B cell (primary cell): ENCODE results near the gene NCOA7. TPM values are rescaled to one million over a fixed set of nuclear protein-coding genes. Genes with fewer than 3 reads are reported as not detected.

Experiments used
- ATAC-seq: fragments of 200-7000 bp; cut with Tn5 transposase; one replicate; pipeline ENCODE4 v1.10.0; 2021; ENCODE audit warnings: low read depth, mild to moderate bottlenecking, moderate number of reproducible peaks, moderate library complexity
- CTCF ChIA-PET: fragments of 350-600 bp; sonication (Branson Sonifier 250); formaldehyde crosslinking; loops from one replicate; lab custom pipeline; 2021; ENCODE audit warnings: antibody characterized with exemption, inconsistent platforms; lab: Charles Lee
- POLR2A ChIA-PET: fragments of 350-600 bp; sonication (Branson Sonifier 250); formaldehyde crosslinking; loops from one replicate; lab custom pipeline; 2021; ENCODE audit warnings: antibody characterized with exemption; lab: Charles Lee
- DNase-seq: peaks from one replicate; pipeline ENCODE4 v3.0.0; 2013
- H2AFZ ChIP-seq: 2 replicates; pipeline ENCODE4 v1.6.1; 2012; ENCODE audit warnings: mild to moderate bottlenecking, low read depth, low read length; ENCODE audit not compliant: insufficient read depth, poor library complexity, severe bottlenecking
- H3K27ac ChIP-seq, 2 donors: 1 replicate in 1 of 2; 2 replicates in 1 of 2; pipeline ENCODE4 v1.5.1; 2012 to 2013; ENCODE audit warnings: low read length in 2 of 2, mild to moderate bottlenecking in 2 of 2, moderate library complexity in 1 of 2
- H3K27me3 ChIP-seq, 4 experiments: fragments of 200-600 bp in 1 of 4; sonication (generic) in 1 of 4; replicated peaks in 1 of 4; 1 replicate in 2 of 4; 2 replicates in 2 of 4; pipeline versions ENCODE4 v1.6.1 to v1.7.0; 2013 to 2016; ENCODE audit warnings: low read length in 3 of 4, mild to moderate bottlenecking in 2 of 4, mixed read lengths in 1 of 4, moderate library complexity in 1 of 4; ENCODE audit not compliant: insufficient read depth in 4 of 4, control insufficient read depth in 3 of 4; ENCODE audit errors: control extremely low read depth in 1 of 4
- H3K36me3 ChIP-seq, 2 experiments: replicated peaks in 1 of 2; 1 replicate in 1 of 2; 2 replicates in 1 of 2; pipeline versions ENCODE4 v1.6.1 to v1.7.1; 2013; ENCODE audit warnings: low read length in 1 of 2; ENCODE audit not compliant: insufficient read depth in 2 of 2, control insufficient read depth in 1 of 2; ENCODE audit errors: control extremely low read depth in 1 of 2, extremely low read depth in 1 of 2
- H3K4me1 ChIP-seq, 2 donors: fragments of 200-600 bp in 1 of 2; sonication (generic) in 1 of 2; 1 replicate in 1 of 2; 2 replicates in 1 of 2; pipeline versions ENCODE4 v1.5.1 to v1.6.1; 2013 to 2017; ENCODE audit warnings: low read length in 2 of 2; ENCODE audit not compliant: control insufficient read depth in 2 of 2, insufficient read depth in 2 of 2
- H3K4me2 ChIP-seq: replicated peaks from 2 replicates; pipeline ENCODE3; 2012; ENCODE audit warnings: mild to moderate bottlenecking, low read depth, low read length; ENCODE audit not compliant: poor library complexity, severe bottlenecking
- H3K4me3 ChIP-seq, 5 experiments: fragments of 200-600 bp in 1 of 5; sonication (generic) in 1 of 5; 1 replicate in 3 of 5; 2 replicates in 2 of 5; pipeline versions ENCODE4 v1.5.1 to v1.7.0; 2011 to 2016; ENCODE audit warnings: low read length in 4 of 5, mild to moderate bottlenecking in 4 of 5, low read depth in 2 of 5, control low read depth in 1 of 5, moderate library complexity in 1 of 5; ENCODE audit not compliant: insufficient read depth in 1 of 5; ENCODE audit errors: control extremely low read depth in 1 of 5, extremely low read depth in 1 of 5
- H3K79me2 ChIP-seq: fragments of 200-600 bp; sonication (generic); one replicate; pipeline ENCODE4 v1.6.0; 2016; ENCODE audit warnings: low read length; ENCODE audit not compliant: control insufficient read depth, insufficient read depth
- H3K9ac ChIP-seq: fragments of 200-600 bp; sonication (generic); 2 replicates; pipeline ENCODE4 v1.6.1; 2017; ENCODE audit warnings: mild to moderate bottlenecking, low read length, moderate library complexity
- H3K9me3 ChIP-seq, 3 donors: one replicate each; pipeline versions ENCODE4 v1.6.1 to v1.7.1; 2013; ENCODE audit warnings: low read length in 2 of 3; ENCODE audit not compliant: control insufficient read depth in 2 of 3, insufficient read depth in 1 of 3; ENCODE audit errors: control extremely low read depth in 1 of 3
- H4K20me1 ChIP-seq: 2 replicates; pipeline ENCODE4 v1.6.0; 2012; ENCODE audit warnings: mild to moderate bottlenecking, low read length; ENCODE audit not compliant: insufficient read depth, control insufficient read depth, poor library complexity, severe bottlenecking
- H3K27ac Mint-ChIP-seq: one replicate; pipeline ENCODE4 v1.8.0; 2021; ENCODE audit warnings: mixed read lengths
- H3K27me3 Mint-ChIP-seq: one replicate; pipeline ENCODE4 v1.8.0; 2021; ENCODE audit warnings: mixed read lengths
- H3K4me1 Mint-ChIP-seq: one replicate; pipeline ENCODE4 v1.8.0; 2021; ENCODE audit warnings: mixed read lengths
- H3K4me3 Mint-ChIP-seq: one replicate; pipeline ENCODE4 v1.8.0; 2021; ENCODE audit warnings: mixed read lengths
- H3K9me3 Mint-ChIP-seq: one replicate; pipeline ENCODE4 v1.8.0; 2022; ENCODE audit warnings: mixed read lengths; ENCODE audit not compliant: insufficient read depth
- EZH2 ChIP-seq: IDR thresholded peaks from 2 replicates; pipeline ENCODE4 v1.6.1; 2012; ENCODE audit warnings: borderline replicate concordance, low read depth, mild to moderate bottlenecking, moderate library complexity, low read length; ENCODE audit not compliant: insufficient read depth, poor library complexity, severe bottlenecking
- WGBS: methylation state at CpG from one replicate; pipeline ENCODE4 v1.1.5; 2013; ENCODE audit warnings: missing lambda C conversion rate; ENCODE audit not compliant: insufficient coverage; 5-methylcytosine and 5-hydroxymethylcytosine counted together
- intact Hi-C: fragments of 100-400 bp; cut with micrococcal nuclease; formaldehyde crosslinking; loops from one replicate; pipeline ENCODE4 v1.10.0; 2022
- polyA plus RNA-seq: library from polyadenylated mRNA; depleted of rRNA; stranded (reverse); fragments of >200 nt; gene quantifications from 2 replicates; pipeline ENCODE4 v1.2.3, GENCODE V29; 2012
- total RNA-seq, 2 donors: library from RNA; stranded (reverse); fragments of 120-200 nt in 1 of 2; gene quantifications; 1 replicate in 1 of 2; 2 replicates in 1 of 2; pipeline versions ENCODE4 v1.2.3 to v1.2.4, GENCODE V29; 2013 to 2022
- TF ChIP-seq, protein P1 (sequence below): fragments of 200-600 bp; IDR thresholded peaks from one replicate; pipeline ENCODE4 v1.8.0; 2022; ENCODE audit warnings: antibody characterized with exemption, mild to moderate bottlenecking

Gene NCOA7
- total and polyA plus RNA-seq, 2 donors (not counting 1 experiment from before 2014, with no cell fraction given) = 10.9 to 27.4 TPM

GRCh38 chr6:125927761-125928160, 137.0 kb downstream of the NCOA7 start:
- intact Hi-C loops = no loop called here
- Histone ChIP-seq H3K4me1 (no peaks in the 10 kb centered on the region), H3K27me3 (no peaks in the 10 kb centered on the region), H2AFZ (no peak overlapping the region), H3K4me2 (no peak overlapping the region), H3K9me3 (no peaks in the 10 kb centered on the region), H3K4me3 (no peak overlapping the region), H3K79me2 (no peaks in the 10 kb centered on the region), H3K27ac (no peak overlapping the region), H3K9ac (no peak overlapping the region), H4K20me1 (no peaks in the 10 kb centered on the region), H3K36me3 (peaks cover 0 to 2% of the 10 kb centered on the region in 2 experiments)
- TF ChIP-seq EZH2 = no peak
- TF ChIP-seq, protein P1, sequence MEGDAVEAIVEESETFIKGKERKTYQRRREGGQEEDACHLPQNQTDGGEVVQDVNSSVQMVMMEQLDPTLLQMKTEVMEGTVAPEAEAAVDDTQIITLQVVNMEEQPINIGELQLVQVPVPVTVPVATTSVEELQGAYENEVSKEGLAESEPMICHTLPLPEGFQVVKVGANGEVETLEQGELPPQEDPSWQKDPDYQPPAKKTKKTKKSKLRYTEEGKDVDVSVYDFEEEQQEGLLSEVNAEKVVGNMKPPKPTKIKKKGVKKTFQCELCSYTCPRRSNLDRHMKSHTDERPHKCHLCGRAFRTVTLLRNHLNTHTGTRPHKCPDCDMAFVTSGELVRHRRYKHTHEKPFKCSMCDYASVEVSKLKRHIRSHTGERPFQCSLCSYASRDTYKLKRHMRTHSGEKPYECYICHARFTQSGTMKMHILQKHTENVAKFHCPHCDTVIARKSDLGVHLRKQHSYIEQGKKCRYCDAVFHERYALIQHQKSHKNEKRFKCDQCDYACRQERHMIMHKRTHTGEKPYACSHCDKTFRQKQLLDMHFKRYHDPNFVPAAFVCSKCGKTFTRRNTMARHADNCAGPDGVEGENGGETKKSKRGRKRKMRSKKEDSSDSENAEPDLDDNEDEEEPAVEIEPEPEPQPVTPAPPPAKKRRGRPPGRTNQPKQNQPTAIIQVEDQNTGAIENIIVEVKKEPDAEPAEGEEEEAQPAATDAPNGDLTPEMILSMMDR = no peak
- POLR2A ChIA-PET = no interaction called here
- CTCF ChIA-PET = no interaction called here
- Mint-ChIP-seq H3K27me3 (no peaks in the 10 kb centered on the region), H3K9me3 (no peaks in the 10 kb centered on the region), H3K4me1 (peaks cover 7% of the 10 kb centered on the region), H3K27ac (no peak overlapping the region), H3K4me3 (no peak overlapping the region)
- ATAC-seq (no peak), DNase-seq (no peak)
- 51% methylated on average over 5 of the region's 7 CpGs for WGBS

- Histone ChIP-seq H3K27ac (no peak overlapping the region), H4K20me1 (no peaks in the 10 kb centered on the region), H3K27me3 (no peaks in the 10 kb centered on the region), H2AFZ (no peak overlapping the region), H3K4me1 (no peaks in the 10 kb centered on the region), H3K4me3 (no peak overlapping the region), H3K79me2 (no peaks in the 10 kb centered on the region), H3K36me3 (no peaks in the 10 kb centered on the region), H3K4me2 (no peak overlapping the region), H3K9me3 (no peaks in the 10 kb centered on the region), H3K9ac (no peak overlapping the region)
- Mint-ChIP-seq H3K4me1 (peaks cover 7% of the 10 kb centered on the region), H3K4me3 (no peak overlapping the region), H3K9me3 (no peaks in the 10 kb centered on the region), H3K27me3 (no peaks in the 10 kb centered on the region), H3K27ac (no peak overlapping the region)
- ATAC-seq (no peak), DNase-seq (no peak)
- intact Hi-C loops = no loop called here
- ChIA-PET CTCF (no interaction called here), POLR2A (no interaction called here)
- 100% methylated on average over 1 of the region's 3 CpGs for WGBS
- no peak for TF ChIP-seq EZH2
- TF ChIP-seq, protein P1 = no peak
Observed at GRCh38 chr6:125930765-125931418, 140.1 kb downstream of the NCOA7 start.
